Endothelial cell of umbilical vein (primary cell): ENCODE data around the gene THEMIS. TPM values are rescaled to one million over a fixed set of nuclear protein-coding genes. Genes with fewer than 3 reads are reported as not detected.

Source experiments
- BruUV-seq: library from RNA; stranded (reverse); fragments of 400-500 nt; replicated peaks from 2 replicates; lab custom pipeline; 2021; lab: Mats Ljungman, UMichigan
- CTCF ChIA-PET: fragments of 300-600, 350-600 bp; sonication (Branson Sonifier 250); formaldehyde crosslinking; loops from one replicate; lab custom pipeline; 2021; ENCODE audit warnings: antibody characterized with exemption, inconsistent platforms; lab: Charles Lee
- POLR2A ChIA-PET: fragments of 300-600, 350-600 bp; sonication (Branson Sonifier 250); formaldehyde crosslinking; loops from one replicate; lab custom pipeline; 2021; ENCODE audit warnings: antibody characterized with exemption, inconsistent platforms; lab: Charles Lee
- DNase-seq: peaks from one replicate; pipeline ENCODE4 v3.0.0-alpha.2; 2011; ENCODE audit warnings: low read depth, low spot score
- FAIRE-seq: peaks from 2 replicates; lab custom pipeline; 2011; peaks lifted over from hg19 to GRCh38; lab: Jason Lieb, UNC
- H2AFZ ChIP-seq: 2 replicates; pipeline ENCODE4 v1.6.0; 2012; ENCODE audit warnings: low read depth, low read length, control low read depth, inconsistent platforms
- H3K27ac ChIP-seq: 2 replicates; pipeline ENCODE4 v1.5.1; 2011; ENCODE audit warnings: low read depth, mild to moderate bottlenecking, control low read depth, low read length, moderate library complexity; ENCODE audit not compliant: insufficient read depth
- H3K27me3 ChIP-seq, 2 experiments: 2 replicates each; pipeline versions ENCODE4 v1.6.0 to v1.6.1; 2011; ENCODE audit warnings: low read length in 2 of 2, mixed read lengths in 1 of 2; ENCODE audit not compliant: control insufficient read depth in 2 of 2, insufficient read depth in 2 of 2
- H3K36me3 ChIP-seq, 2 experiments: 2 replicates in 1 of 2; 3 replicates in 1 of 2; pipeline ENCODE4 v1.5.1; 2011; ENCODE audit warnings: low read length in 2 of 2, mild to moderate bottlenecking in 1 of 2, moderate library complexity in 1 of 2; ENCODE audit not compliant: control insufficient read depth in 2 of 2, insufficient read depth in 2 of 2; ENCODE audit errors: extremely low read depth in 1 of 2
- H3K4me1 ChIP-seq: 3 replicates; pipeline ENCODE4 v1.5.1; 2011; ENCODE audit warnings: mild to moderate bottlenecking, low read length; ENCODE audit not compliant: control insufficient read depth, insufficient read depth; ENCODE audit errors: extremely low read depth
- H3K4me2 ChIP-seq: 2 replicates; pipeline ENCODE4 v1.6.1; 2011; ENCODE audit warnings: low read length, control low read depth, mixed read lengths; ENCODE audit not compliant: insufficient read depth
- H3K4me3 ChIP-seq, 3 experiments: fragments of 200-600 bp in 1 of 3; sonication (generic), shearing (Covaris generic) in 1 of 3; replicated peaks in 1 of 3; 2 replicates each; pipeline ENCODE4 v1.5.1; 2011 to 2016; ENCODE audit warnings: control low read depth in 3 of 3, low read length in 3 of 3, mild to moderate bottlenecking in 2 of 3, inconsistent platforms in 1 of 3, low read depth in 1 of 3, moderate library complexity in 1 of 3; ENCODE audit not compliant: insufficient read depth in 1 of 3
- H3K79me2 ChIP-seq: 2 replicates; pipeline ENCODE4 v1.6.0; 2012; ENCODE audit warnings: low read length, inconsistent platforms; ENCODE audit not compliant: control insufficient read depth, insufficient read depth
- H3K9ac ChIP-seq: replicated peaks from 2 replicates; pipeline ENCODE3; 2011; ENCODE audit warnings: low read length, control low read depth; ENCODE audit not compliant: insufficient read depth; ENCODE audit errors: extremely low read depth
- H3K9me1 ChIP-seq: replicated peaks from 3 replicates; pipeline ENCODE4 v1.6.0; 2011; ENCODE audit warnings: mild to moderate bottlenecking, low read length; ENCODE audit not compliant: control insufficient read depth, insufficient read depth; ENCODE audit errors: extremely low read depth
- H3K9me3 ChIP-seq: replicated peaks from 2 replicates; pipeline ENCODE4 v1.5.1; 2012; ENCODE audit warnings: low read length, inconsistent platforms; ENCODE audit not compliant: control insufficient read depth, insufficient read depth
- H4K20me1 ChIP-seq: replicated peaks from 2 replicates; pipeline ENCODE3; 2011; ENCODE audit warnings: mild to moderate bottlenecking, low read length; ENCODE audit not compliant: control insufficient read depth, insufficient read depth; ENCODE audit errors: extremely low read depth
- EZH2 ChIP-seq: IDR thresholded peaks from 2 replicates; pipeline ENCODE4 v1.6.1; 2012; ENCODE audit warnings: borderline replicate concordance, low read depth, mild to moderate bottlenecking, moderate library complexity, low read length, inconsistent platforms; ENCODE audit not compliant: severe bottlenecking
- FOS ChIP-seq: IDR thresholded peaks from 2 replicates; pipeline ENCODE4 v1.6.1; 2011; ENCODE audit warnings: mild to moderate bottlenecking, low read length, moderate library complexity, borderline replicate concordance; ENCODE audit not compliant: insufficient read depth
- GATA2 ChIP-seq: IDR thresholded peaks from 2 replicates; pipeline ENCODE4 v1.7.0; 2011; ENCODE audit warnings: low read depth, mild to moderate bottlenecking, moderate library complexity, mixed read lengths, low read length; ENCODE audit not compliant: insufficient read length, insufficient read depth
- JUN ChIP-seq: IDR thresholded peaks from 2 replicates; pipeline ENCODE4 v1.6.1; 2011; ENCODE audit warnings: borderline replicate concordance, low read depth; ENCODE audit not compliant: insufficient read length, insufficient read depth
- MYC ChIP-seq: IDR thresholded peaks from one replicate; pipeline ENCODE4 v1.6.1; 2011; ENCODE audit warnings: mild to moderate bottlenecking, low read depth, low read length
- POLR2A ChIP-seq: IDR thresholded peaks from 2 replicates; pipeline ENCODE4 v1.6.1; 2012; ENCODE audit warnings: low read depth, mild to moderate bottlenecking, control low read depth, low read length
- POLR2AphosphoS5 ChIP-seq: IDR thresholded peaks from 2 replicates; pipeline ENCODE4 v1.6.1; 2012; ENCODE audit warnings: low read depth, mild to moderate bottlenecking, control low read depth, low read length, moderate library complexity; ENCODE audit not compliant: insufficient read depth
- dilution Hi-C: fragments of 300-500 bp; cut with MboI; formaldehyde crosslinking; loops from one replicate; pipeline ENCODE4 v1.15.0; 2019; ENCODE audit warnings: low sequenced_read_pairs; ENCODE audit not compliant: extremely low pct_ligation_motif_present
- intact Hi-C: fragments of 100-400 bp; cut with micrococcal nuclease; formaldehyde crosslinking; loops from one replicate; pipeline ENCODE4 v1.10.0; 2022
- polyA plus RNA-seq, 4 experiments: library from polyadenylated mRNA; depleted of rRNA in 3 of 4; stranded (reverse) in 3 of 4; unstranded in 1 of 4; fragments of >200 nt; gene quantifications; 2 replicates each; pipeline versions ENCODE4 v1.2.1 to v1.2.3, GENCODE V29; 2011 to 2012; ENCODE audit warnings: missing spikeins in 1 of 4
- total RNA-seq: library from RNA; stranded (reverse); gene quantifications from 2 replicates; pipeline ENCODE4 v1.2.3, GENCODE V29; 2021
- TF ChIP-seq, protein P1 (sequence below): IDR thresholded peaks from 2 replicates; pipeline ENCODE4 v1.6.1; 2011; ENCODE audit not compliant: insufficient read depth, insufficient read length
- TF ChIP-seq, protein P2 (sequence below), 2 donors: IDR thresholded peaks; 1 replicate in 1 of 2; 2 replicates in 1 of 2; pipeline ENCODE4 v1.5.1; 2011; ENCODE audit warnings: low read length in 2 of 2, mild to moderate bottlenecking in 2 of 2, moderate library complexity in 2 of 2, control low read depth in 1 of 2, inconsistent platforms in 1 of 2, low read depth in 1 of 2; ENCODE audit not compliant: insufficient read depth in 1 of 2; ENCODE audit errors: extremely low read depth in 1 of 2

The THEMIS gene
- total and polyA plus RNA-seq, 2 donors (not counting 3 experiments of a cell fraction or from before 2014, with no cell fraction given): not detected

DNA sequence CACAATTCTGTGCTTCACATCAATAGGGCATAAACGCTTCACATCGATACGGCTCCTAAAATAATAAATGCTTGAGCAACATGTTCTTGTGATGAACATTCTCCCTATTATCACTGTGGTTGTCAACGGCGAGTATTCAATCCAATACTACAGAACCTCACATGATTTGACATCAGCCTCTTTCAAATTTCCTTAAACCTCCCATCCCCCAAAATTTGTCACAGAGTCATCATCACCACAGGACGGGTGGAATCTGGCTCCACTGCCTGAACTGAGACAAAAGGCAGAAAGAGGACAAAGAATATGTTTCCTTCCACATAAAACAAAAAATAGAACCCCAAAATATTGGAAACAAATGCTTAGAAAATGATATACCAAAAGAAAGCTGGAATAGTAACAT, 7.3 kb downstream of the THEMIS start:
- Histone ChIP-seq H3K27ac (no peak overlapping the region), H4K20me1 (no peaks in the 10 kb centered on the region), H3K4me3 (no peak overlapping the region), H3K9me1 (no peaks in the 10 kb centered on the region), H3K79me2 (no peaks in the 10 kb centered on the region), H3K27me3 (no peaks in the 10 kb centered on the region), H3K4me1 (no peaks in the 10 kb centered on the region), H3K36me3 (no peaks in the 10 kb centered on the region), H3K4me2 (no peak overlapping the region), H3K9me3 (no peaks in the 10 kb centered on the region), H2AFZ (no peak overlapping the region), H3K9ac (no peak overlapping the region)
- POLR2A ChIA-PET: no interaction called here
- no TSS peak for BruUV-seq
- CTCF ChIA-PET: interaction anchor here (1.2 kb wide), 1 partner anchor 38 kb away, joined by 6 read pairs; no protein-coding TSS in a partner anchor
- intact Hi-C loops (no loop called here), dilution Hi-C loops (no loop called here)
- no peak for DNase-seq
- no peak for FAIRE-seq
- TF ChIP-seq, protein P1, sequence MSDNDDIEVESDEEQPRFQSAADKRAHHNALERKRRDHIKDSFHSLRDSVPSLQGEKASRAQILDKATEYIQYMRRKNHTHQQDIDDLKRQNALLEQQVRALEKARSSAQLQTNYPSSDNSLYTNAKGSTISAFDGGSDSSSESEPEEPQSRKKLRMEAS: no peak
- TF ChIP-seq, protein P2, sequence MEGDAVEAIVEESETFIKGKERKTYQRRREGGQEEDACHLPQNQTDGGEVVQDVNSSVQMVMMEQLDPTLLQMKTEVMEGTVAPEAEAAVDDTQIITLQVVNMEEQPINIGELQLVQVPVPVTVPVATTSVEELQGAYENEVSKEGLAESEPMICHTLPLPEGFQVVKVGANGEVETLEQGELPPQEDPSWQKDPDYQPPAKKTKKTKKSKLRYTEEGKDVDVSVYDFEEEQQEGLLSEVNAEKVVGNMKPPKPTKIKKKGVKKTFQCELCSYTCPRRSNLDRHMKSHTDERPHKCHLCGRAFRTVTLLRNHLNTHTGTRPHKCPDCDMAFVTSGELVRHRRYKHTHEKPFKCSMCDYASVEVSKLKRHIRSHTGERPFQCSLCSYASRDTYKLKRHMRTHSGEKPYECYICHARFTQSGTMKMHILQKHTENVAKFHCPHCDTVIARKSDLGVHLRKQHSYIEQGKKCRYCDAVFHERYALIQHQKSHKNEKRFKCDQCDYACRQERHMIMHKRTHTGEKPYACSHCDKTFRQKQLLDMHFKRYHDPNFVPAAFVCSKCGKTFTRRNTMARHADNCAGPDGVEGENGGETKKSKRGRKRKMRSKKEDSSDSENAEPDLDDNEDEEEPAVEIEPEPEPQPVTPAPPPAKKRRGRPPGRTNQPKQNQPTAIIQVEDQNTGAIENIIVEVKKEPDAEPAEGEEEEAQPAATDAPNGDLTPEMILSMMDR (IDR thresholded peaks at IDR 0.05; ENCODE audit: extremely low read depth in 1 of 2, insufficient read depth in 1 of 2, low read depth in 1 of 2, low read length in 2 of 2): no peak
- TF ChIP-seq MYC (no peak), EZH2 (no peak), GATA2 (no peak), JUN (no peak), POLR2A (no peak), POLR2AphosphoS5 (no peak), FOS (no peak)
